SK-N-SH (cell line): ENCODE measurements around the gene SERPINA6.

Experiments used
- CHD2 ChIP-seq: fragments of 150-350 bp; IDR thresholded peaks from 2 replicates; pipeline ENCODE4 v1.6.1; 2018; ENCODE audit warnings: low read length; ENCODE audit not compliant: partially characterized antibody
- EP300 ChIP-seq, 2 experiments: IDR thresholded peaks; 2 replicates each; pipeline versions ENCODE4 v1.4.0 to v1.6.1; 2012; ENCODE audit warnings: borderline replicate concordance in 1 of 2, low read depth in 1 of 2, low read length in 1 of 2
- TAF1 ChIP-seq: IDR thresholded peaks from 2 replicates; pipeline ENCODE4 v1.6.1; 2012; ENCODE audit warnings: low read depth, mild to moderate bottlenecking, low read length, moderate library complexity, borderline replicate concordance
- TEAD4 ChIP-seq: IDR thresholded peaks from 2 replicates; pipeline ENCODE4 v1.4.0; 2012; ENCODE audit warnings: mild to moderate bottlenecking, borderline replicate concordance; ENCODE audit not compliant: insufficient read depth
- TF ChIP-seq, protein P1 (sequence below): fragments of 200-600 bp; sonication (generic); IDR thresholded peaks from 2 replicates; pipeline ENCODE4 v1.6.1; 2017; ENCODE audit warnings: antibody characterized with exemption, mild to moderate bottlenecking, moderate library complexity
- TF ChIP-seq, protein P2 (sequence below): IDR thresholded peaks from 2 replicates; pipeline ENCODE4 v1.4.0; 2012; ENCODE audit warnings: low read depth
- TF ChIP-seq, protein P3 (sequence below): fragments of 150-350 bp; IDR thresholded peaks from 2 replicates; pipeline ENCODE4 v1.6.1; 2017; ENCODE audit warnings: antibody characterized with exemption, low read length, low read depth, borderline replicate concordance

DNA sequence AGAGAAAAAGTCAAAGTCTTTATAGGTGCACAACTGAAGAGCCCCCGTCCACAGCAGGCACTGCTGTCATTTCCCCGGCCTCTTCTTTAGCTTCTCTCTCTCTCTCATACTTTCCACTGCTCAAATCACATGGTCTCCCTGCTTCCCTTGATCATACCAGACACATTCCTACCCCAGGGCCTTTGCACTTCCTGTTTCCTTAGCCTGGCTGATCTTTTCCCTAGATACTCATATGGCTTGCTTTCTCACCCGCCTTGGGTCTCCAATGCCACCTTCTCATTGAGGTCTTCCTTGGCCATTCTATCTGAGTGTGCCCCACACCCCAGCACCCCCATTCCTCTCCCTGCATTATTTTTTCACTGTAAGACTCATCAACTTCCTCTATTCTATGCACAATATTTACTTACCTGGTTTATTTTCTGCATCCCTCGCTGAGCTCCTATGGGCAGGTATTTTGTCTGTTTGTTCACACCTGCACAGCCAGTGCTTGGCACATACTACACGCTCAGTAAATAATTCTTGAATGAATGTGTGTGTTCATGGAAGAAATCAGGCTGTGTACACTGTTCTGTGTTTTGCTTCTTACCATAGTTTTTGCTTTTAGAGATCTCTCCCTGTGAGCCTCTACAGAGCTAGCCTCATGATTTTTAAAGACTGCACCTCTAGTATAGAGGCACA, 33.4 kb upstream of the SERPINA6 start:
- TF ChIP-seq TAF1 (no peak), TEAD4 (no peak), EP300 (IDR thresholded peaks at IDR 0.05; ENCODE audit: borderline replicate concordance in 1 of 2, low read depth in 1 of 2, low read length in 1 of 2) (no peak), CHD2 (no peak)
- TF ChIP-seq, protein P1, sequence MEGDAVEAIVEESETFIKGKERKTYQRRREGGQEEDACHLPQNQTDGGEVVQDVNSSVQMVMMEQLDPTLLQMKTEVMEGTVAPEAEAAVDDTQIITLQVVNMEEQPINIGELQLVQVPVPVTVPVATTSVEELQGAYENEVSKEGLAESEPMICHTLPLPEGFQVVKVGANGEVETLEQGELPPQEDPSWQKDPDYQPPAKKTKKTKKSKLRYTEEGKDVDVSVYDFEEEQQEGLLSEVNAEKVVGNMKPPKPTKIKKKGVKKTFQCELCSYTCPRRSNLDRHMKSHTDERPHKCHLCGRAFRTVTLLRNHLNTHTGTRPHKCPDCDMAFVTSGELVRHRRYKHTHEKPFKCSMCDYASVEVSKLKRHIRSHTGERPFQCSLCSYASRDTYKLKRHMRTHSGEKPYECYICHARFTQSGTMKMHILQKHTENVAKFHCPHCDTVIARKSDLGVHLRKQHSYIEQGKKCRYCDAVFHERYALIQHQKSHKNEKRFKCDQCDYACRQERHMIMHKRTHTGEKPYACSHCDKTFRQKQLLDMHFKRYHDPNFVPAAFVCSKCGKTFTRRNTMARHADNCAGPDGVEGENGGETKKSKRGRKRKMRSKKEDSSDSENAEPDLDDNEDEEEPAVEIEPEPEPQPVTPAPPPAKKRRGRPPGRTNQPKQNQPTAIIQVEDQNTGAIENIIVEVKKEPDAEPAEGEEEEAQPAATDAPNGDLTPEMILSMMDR = no peak
- TF ChIP-seq, protein P2, sequence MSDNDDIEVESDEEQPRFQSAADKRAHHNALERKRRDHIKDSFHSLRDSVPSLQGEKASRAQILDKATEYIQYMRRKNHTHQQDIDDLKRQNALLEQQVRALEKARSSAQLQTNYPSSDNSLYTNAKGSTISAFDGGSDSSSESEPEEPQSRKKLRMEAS = no peak
- TF ChIP-seq, protein P3, sequence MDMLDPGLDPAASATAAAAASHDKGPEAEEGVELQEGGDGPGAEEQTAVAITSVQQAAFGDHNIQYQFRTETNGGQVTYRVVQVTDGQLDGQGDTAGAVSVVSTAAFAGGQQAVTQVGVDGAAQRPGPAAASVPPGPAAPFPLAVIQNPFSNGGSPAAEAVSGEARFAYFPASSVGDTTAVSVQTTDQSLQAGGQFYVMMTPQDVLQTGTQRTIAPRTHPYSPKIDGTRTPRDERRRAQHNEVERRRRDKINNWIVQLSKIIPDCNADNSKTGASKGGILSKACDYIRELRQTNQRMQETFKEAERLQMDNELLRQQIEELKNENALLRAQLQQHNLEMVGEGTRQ = no peak
